Measurements from ENCODE around the gene POU3F1.

Gene POU3F1

GRCh38 chr1:38000529-38001455 is 45.8 kb downstream of the POU3F1 start:
- DNase-seq = no peak

GRCh38 chr1:38000233-38000528 is 46.4 kb downstream of the POU3F1 start:
- DNase-seq = no peak

GRCh38 chr1:37999430-38000232 is 47.0 kb downstream of the POU3F1 start:
- DNase-seq = no peak

- DNase-seq = no peak
Observed at GRCh38 chr1:37998913-37999429, 47.6 kb downstream of the POU3F1 start.

- no peak for DNase-seq
Observed at GRCh38 chr1:37998089-37998808, 48.3 kb downstream of the POU3F1 start.

- no peak for DNase-seq
Observed at GRCh38 chr1:37997256-37998088, 49.1 kb downstream of the POU3F1 start.

- no peak for DNase-seq
Observed at GRCh38 chr1:37995751-37996345, 50.7 kb downstream of the POU3F1 start.

GRCh38 chr1:37994886-37995566 is 51.6 kb downstream of the POU3F1 start:
- DNase-seq = no peak

All from activated CD8-positive, alpha-beta memory T cell treated with anti-CD3 and anti-CD28 coated beads, Interleukin-2, amount 50 U/mL, for 4 hours (primary cell).